Smooth muscle cell (in vitro differentiated cells): ENCODE measurements around the gene LAMA2. TPM values are rescaled to one million over a fixed set of nuclear protein-coding genes. Genes with fewer than 3 reads are reported as not detected.

Experiments used
- DNase-seq: peaks from one replicate; lab custom pipeline; 2025; ENCODE audit not compliant: unreplicated experiment; lab: John Stamatoyannopoulos, UW
- H2AFZ ChIP-seq: fragments of 200-600 bp; sonication (generic); 2 replicates; pipeline ENCODE4 v1.6.0; 2016; ENCODE audit warnings: antibody characterized with exemption, low read depth, mild to moderate bottlenecking
- H3F3A ChIP-seq: fragments of 200-600 bp; sonication (generic); 2 replicates; pipeline ENCODE4 v1.6.0; 2017; ENCODE audit warnings: antibody characterized with exemption, low read depth
- H3K27ac ChIP-seq: fragments of 200-600 bp; sonication (generic); 2 replicates; pipeline ENCODE4 v1.5.1; 2016; ENCODE audit warnings: low read depth, mild to moderate bottlenecking
- H3K27me3 ChIP-seq: fragments of 200-600 bp; sonication (generic); 2 replicates; pipeline ENCODE4 v1.6.1; 2016; ENCODE audit warnings: low read depth, mild to moderate bottlenecking
- H3K36me3 ChIP-seq: fragments of 200-600 bp; sonication (generic); 2 replicates; pipeline ENCODE4 v1.5.1; 2016; ENCODE audit warnings: low read depth
- H3K4me1 ChIP-seq: fragments of 200-600 bp; sonication (generic); 2 replicates; pipeline ENCODE4 v1.5.1; 2016; ENCODE audit warnings: low read depth
- H3K4me2 ChIP-seq: fragments of 200-600 bp; sonication (generic); 2 replicates; pipeline ENCODE4 v1.6.0; 2016; ENCODE audit warnings: mild to moderate bottlenecking
- H3K4me3 ChIP-seq: fragments of 200-600 bp; sonication (generic); 2 replicates; pipeline ENCODE4 v1.5.1; 2016; ENCODE audit warnings: mild to moderate bottlenecking
- H3K79me2 ChIP-seq: fragments of 200-600 bp; sonication (generic); 2 replicates; pipeline ENCODE4 v1.6.0; 2016; ENCODE audit warnings: low read depth, mild to moderate bottlenecking
- H3K9ac ChIP-seq: fragments of 200-600 bp; sonication (generic); 2 replicates; pipeline ENCODE4 v1.6.0; 2016; ENCODE audit warnings: low read depth
- H3K9me3 ChIP-seq: fragments of 200-600 bp; sonication (generic); replicated peaks from 2 replicates; pipeline ENCODE4 v1.5.1; 2016; ENCODE audit warnings: low read depth
- H4K20me1 ChIP-seq: fragments of 200-600 bp; sonication (generic); 2 replicates; pipeline ENCODE4 v1.6.0; 2016; ENCODE audit warnings: low read depth
- WGBS: methylation state at CpG from one replicate; pipeline ENCODE4 v1.1.7; 2016; ENCODE audit warnings: low lambda C conversion rate; 5-methylcytosine and 5-hydroxymethylcytosine counted together
- polyA plus RNA-seq: library from polyadenylated mRNA; unstranded; fragments of >200 nt; fragmentation: Nextera tagmentation; extraction: Ambion mirVana; gene quantifications from 2 replicates; pipeline ENCODE4 v1.2.1, GENCODE V29; 2016
- total RNA-seq: library from RNA; depleted of rRNA; stranded (reverse); fragments of >200 nt; gene quantifications from 2 replicates; pipeline ENCODE4 v1.2.3, GENCODE V29; 2014
- TF ChIP-seq, protein P1 (sequence below): fragments of 200-600 bp; sonication (generic); IDR thresholded peaks from 2 replicates; pipeline ENCODE4 v1.5.1; 2017; ENCODE audit warnings: borderline replicate concordance, mild to moderate bottlenecking, antibody characterized with exemption; ENCODE audit not compliant: insufficient read depth, poor library complexity, severe bottlenecking

Gene LAMA2
- total and polyA plus RNA-seq, 2 experiments from 2014 or later, result 21.7 to 92.9 TPM

DNA sequence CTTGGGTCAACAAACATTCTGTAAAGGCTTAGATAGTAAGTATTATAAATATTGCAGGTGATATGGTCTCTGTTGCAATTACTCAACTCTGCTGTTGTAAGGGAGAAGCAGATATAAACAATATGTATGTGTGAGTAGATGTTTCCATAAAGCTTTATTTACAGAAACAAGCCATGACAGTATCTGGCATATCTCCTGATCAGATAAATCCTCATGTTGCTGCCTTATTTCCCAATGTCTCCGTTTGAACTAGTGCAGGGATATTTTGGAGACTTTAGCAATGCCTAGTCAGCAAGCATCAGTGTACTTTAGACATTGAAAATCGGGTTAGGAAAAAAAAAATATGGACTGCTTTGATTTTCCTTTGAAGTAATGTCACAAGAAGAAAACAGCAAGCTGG lies 96.1 kb downstream of the LAMA2 start:
- no peak overlapping the region for H3K4me3 ChIP-seq
- no peaks in the 10 kb centered on the region for H3K36me3 ChIP-seq
- no peaks in the 10 kb centered on the region for H3K4me1 ChIP-seq
- no peak for DNase-seq
- no peaks in the 10 kb centered on the region for H3K79me2 ChIP-seq
- H3K4me2 ChIP-seq, result no peak overlapping the region
- no peaks in the 10 kb centered on the region for H4K20me1 ChIP-seq
- H3K27ac ChIP-seq, result no peak overlapping the region
- no peaks in the 10 kb centered on the region for H3K27me3 ChIP-seq
- no peaks in the 10 kb centered on the region for H3F3A ChIP-seq
- H2AFZ ChIP-seq, result no peak overlapping the region
- H3K9me3 ChIP-seq, result no peaks in the 10 kb centered on the region
- TF ChIP-seq, protein P1, sequence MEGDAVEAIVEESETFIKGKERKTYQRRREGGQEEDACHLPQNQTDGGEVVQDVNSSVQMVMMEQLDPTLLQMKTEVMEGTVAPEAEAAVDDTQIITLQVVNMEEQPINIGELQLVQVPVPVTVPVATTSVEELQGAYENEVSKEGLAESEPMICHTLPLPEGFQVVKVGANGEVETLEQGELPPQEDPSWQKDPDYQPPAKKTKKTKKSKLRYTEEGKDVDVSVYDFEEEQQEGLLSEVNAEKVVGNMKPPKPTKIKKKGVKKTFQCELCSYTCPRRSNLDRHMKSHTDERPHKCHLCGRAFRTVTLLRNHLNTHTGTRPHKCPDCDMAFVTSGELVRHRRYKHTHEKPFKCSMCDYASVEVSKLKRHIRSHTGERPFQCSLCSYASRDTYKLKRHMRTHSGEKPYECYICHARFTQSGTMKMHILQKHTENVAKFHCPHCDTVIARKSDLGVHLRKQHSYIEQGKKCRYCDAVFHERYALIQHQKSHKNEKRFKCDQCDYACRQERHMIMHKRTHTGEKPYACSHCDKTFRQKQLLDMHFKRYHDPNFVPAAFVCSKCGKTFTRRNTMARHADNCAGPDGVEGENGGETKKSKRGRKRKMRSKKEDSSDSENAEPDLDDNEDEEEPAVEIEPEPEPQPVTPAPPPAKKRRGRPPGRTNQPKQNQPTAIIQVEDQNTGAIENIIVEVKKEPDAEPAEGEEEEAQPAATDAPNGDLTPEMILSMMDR, result no peak
- no peak overlapping the region for H3K9ac ChIP-seq
- WGBS, result 38% methylated on average over 2 of the region's 2 CpGs

GRCh38 chr6:128981716-128982115 lies 98.8 kb downstream of the LAMA2 start:
- Histone ChIP-seq H3K4me1 (no peaks in the 10 kb centered on the region), H3K27ac (no peak overlapping the region), H3K4me2 (no peak overlapping the region), H4K20me1 (peaks cover 5% of the 10 kb centered on the region), H3K27me3 (no peaks in the 10 kb centered on the region), H2AFZ (no peak overlapping the region), H3K36me3 (no peaks in the 10 kb centered on the region), H3K9ac (no peak overlapping the region), H3K4me3 (no peak overlapping the region), H3K9me3 (no peaks in the 10 kb centered on the region), H3K79me2 (peaks cover 4% of the 10 kb centered on the region), H3F3A (no peaks in the 10 kb centered on the region)
- 59% methylated on average over 3 of the region's 3 CpGs for whole genome bisulfite sequencing
- DNase-seq, result no peak
- TF ChIP-seq, protein P1, result no peak

DNA sequence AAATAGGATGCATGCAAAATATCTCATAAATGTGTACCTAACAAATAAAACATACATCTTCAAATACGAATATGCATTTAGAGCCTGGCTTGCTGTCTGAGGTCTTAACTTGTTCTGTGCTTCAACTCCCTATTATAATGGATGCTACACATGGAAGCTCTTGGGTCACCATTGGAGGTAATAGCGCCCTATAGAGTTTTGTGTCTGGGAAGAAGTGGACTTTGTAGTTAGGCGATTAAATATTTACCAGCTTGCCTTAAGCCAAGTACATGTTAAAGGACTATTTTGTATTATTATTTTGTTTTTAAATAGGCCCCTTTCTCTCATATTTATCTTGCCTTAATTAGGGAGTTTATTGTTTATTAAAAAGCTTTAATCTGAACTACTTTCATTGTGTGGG lies 107.4 kb downstream of the LAMA2 start:
- 98% methylated on average over 3 of the region's 3 CpGs for WGBS
- peaks cover 15% of the 10 kb centered on the region for H4K20me1 ChIP-seq
- H2AFZ ChIP-seq, result no peak overlapping the region
- H3K9ac ChIP-seq, result no peak overlapping the region
- peaks cover 7% of the 10 kb centered on the region for H3K79me2 ChIP-seq
- TF ChIP-seq, protein P1, result no peak
- no peak overlapping the region for H3K27ac ChIP-seq
- no peak overlapping the region for H3K4me3 ChIP-seq
- H3K36me3 ChIP-seq, result no peaks in the 10 kb centered on the region
- no peaks in the 10 kb centered on the region for H3K9me3 ChIP-seq
- no peak for DNase-seq
- H3K4me2 ChIP-seq, result no peak overlapping the region
- H3K27me3 ChIP-seq, result no peaks in the 10 kb centered on the region
- no peaks in the 10 kb centered on the region for H3F3A ChIP-seq
- no peaks in the 10 kb centered on the region for H3K4me1 ChIP-seq

GRCh38 chr6:128990915-128991314 lies 108.0 kb downstream of the LAMA2 start:
- H3K27ac ChIP-seq, result no peak overlapping the region
- no peaks in the 10 kb centered on the region for H3K27me3 ChIP-seq
- H4K20me1 ChIP-seq, result peaks cover 12% of the 10 kb centered on the region
- H2AFZ ChIP-seq, result no peak overlapping the region
- no peaks in the 10 kb centered on the region for H3F3A ChIP-seq
- H3K36me3 ChIP-seq, result no peaks in the 10 kb centered on the region
- TF ChIP-seq, protein P1, result no peak
- H3K4me1 ChIP-seq, result no peaks in the 10 kb centered on the region
- WGBS, result 89% methylated on average over 8 of the region's 8 CpGs
- H3K9me3 ChIP-seq, result no peaks in the 10 kb centered on the region
- DNase-seq, result no peak
- H3K4me3 ChIP-seq, result no peak overlapping the region
- no peak overlapping the region for H3K9ac ChIP-seq
- H3K79me2 ChIP-seq, result peaks cover 7% of the 10 kb centered on the region
- H3K4me2 ChIP-seq, result no peak overlapping the region
